H1 (cell line): ENCODE measurements around the gene RHOT1. TPM values are rescaled to one million over a fixed set of nuclear protein-coding genes. Genes with fewer than 3 reads are reported as not detected.

Experiments
- CTCF ChIA-PET: fragments of 300-600 bp; sonication (Branson Sonifier 250); formaldehyde crosslinking; loops from one replicate; lab custom pipeline; 2021; ENCODE audit not compliant: partially characterized antibody; lab: Charles Lee
- POLR2A ChIA-PET: fragments of 300-600 bp; sonication (Branson Sonifier 250); formaldehyde crosslinking; loops from one replicate; lab custom pipeline; 2021; ENCODE audit warnings: inconsistent platforms; ENCODE audit not compliant: partially characterized antibody; lab: Charles Lee
- DNase-seq, 2 experiments: peaks; one replicate each; pipeline versions ENCODE4 v3.0.0 to v3.0.0-alpha.2; 2010 to 2022; ENCODE audit warnings: low spot score in 2 of 2, low read depth in 1 of 2, mixed read lengths in 1 of 2
- FAIRE-seq: peaks from 2 replicates; lab custom pipeline; 2011; peaks lifted over from hg19 to GRCh38; lab: Jason Lieb, UNC
- H2AFZ ChIP-seq: 2 replicates; pipeline ENCODE4 v1.8.1; 2012; ENCODE audit warnings: low read length, inconsistent platforms
- H2AK5ac ChIP-seq: 2 replicates; pipeline ENCODE4 v1.6.1; 2013; ENCODE audit warnings: low read depth, low read length
- H2BK120ac ChIP-seq: replicated peaks from 2 replicates; pipeline ENCODE3; 2013; ENCODE audit warnings: low read depth, low read length, inconsistent platforms
- H2BK12ac ChIP-seq: 2 replicates; pipeline ENCODE4 v1.6.1; 2013; ENCODE audit warnings: low read depth, low read length
- H2BK15ac ChIP-seq: 2 replicates; pipeline ENCODE4 v1.6.1; 2013; ENCODE audit warnings: low read length
- H2BK20ac ChIP-seq: 2 replicates; pipeline ENCODE4 v1.6.1; 2013; ENCODE audit warnings: low read length
- H2BK5ac ChIP-seq: 2 replicates; pipeline ENCODE4 v1.6.1; 2013; ENCODE audit warnings: low read depth, low read length
- H3K14ac ChIP-seq: 2 replicates; pipeline ENCODE4 v1.6.1; 2013; ENCODE audit warnings: inconsistent platforms; ENCODE audit not compliant: insufficient read length
- H3K18ac ChIP-seq: 2 replicates; pipeline ENCODE4 v1.6.1; 2013; ENCODE audit warnings: low read length; ENCODE audit errors: extremely low read depth
- H3K23ac ChIP-seq: 2 replicates; pipeline ENCODE4 v1.6.1; 2013; ENCODE audit warnings: inconsistent platforms; ENCODE audit not compliant: insufficient read length
- H3K23me2 ChIP-seq: 2 replicates; pipeline ENCODE4 v1.6.1; 2013; ENCODE audit warnings: low read depth, low read length
- H3K27ac ChIP-seq: 2 replicates; pipeline ENCODE4 v1.6.1; 2011; ENCODE audit warnings: low read depth, low read length, inconsistent platforms
- H3K27me3 ChIP-seq, 4 experiments: replicated peaks in 1 of 4; 1 replicate in 1 of 4; 2 replicates in 3 of 4; pipeline versions ENCODE4 v1.6.1 to v1.8.1; 2011 to 2013; ENCODE audit warnings: low read length in 3 of 4, mild to moderate bottlenecking in 3 of 4, inconsistent platforms in 2 of 4, mixed read lengths in 2 of 4, moderate library complexity in 1 of 4; ENCODE audit not compliant: control insufficient read depth in 3 of 4, insufficient read depth in 3 of 4; ENCODE audit errors: extremely low read depth in 1 of 4
- H3K36me3 ChIP-seq, 4 experiments: 2 replicates each; pipeline versions ENCODE4 v1.6.1 to v1.8.1; 2011 to 2013; ENCODE audit warnings: mild to moderate bottlenecking in 4 of 4, low read length in 3 of 4, moderate library complexity in 2 of 4, control low read depth in 1 of 4, inconsistent platforms in 1 of 4; ENCODE audit not compliant: insufficient read depth in 4 of 4, control insufficient read depth in 2 of 4
- H3K4ac ChIP-seq: replicated peaks from 2 replicates; pipeline ENCODE3; 2013; ENCODE audit warnings: low read length, low read depth, mixed read lengths, inconsistent platforms; ENCODE audit not compliant: insufficient read length
- H3K4me1 ChIP-seq, 4 experiments: replicated peaks in 1 of 4; 1 replicate in 1 of 4; 2 replicates in 3 of 4; pipeline versions ENCODE4 v1.6.1 to v1.8.1; 2011 to 2013; ENCODE audit warnings: low read length in 3 of 4, inconsistent platforms in 2 of 4, mixed read lengths in 1 of 4; ENCODE audit not compliant: insufficient read depth in 4 of 4, control insufficient read depth in 3 of 4
- H3K4me2 ChIP-seq, 2 experiments: 2 replicates each; pipeline versions ENCODE4 v1.6.1 to v1.8.1; 2011 to 2013; ENCODE audit warnings: low read depth in 2 of 2, low read length in 2 of 2, control low read depth in 1 of 2, inconsistent platforms in 1 of 2, mild to moderate bottlenecking in 1 of 2; ENCODE audit not compliant: insufficient read depth in 1 of 2
- H3K4me3 ChIP-seq, 4 experiments: fragments of 200-600, 300-600 bp in 1 of 4; sonication (generic), shearing (Covaris generic), sonication (Bioruptor Twin) in 1 of 4; 2 replicates each; pipeline versions ENCODE4 v1.5.1 to v1.8.1; 2011 to 2016; ENCODE audit warnings: low read length in 4 of 4, low read depth in 3 of 4, control low read depth in 2 of 4, inconsistent platforms in 2 of 4, mild to moderate bottlenecking in 2 of 4, mixed read lengths in 1 of 4, moderate library complexity in 1 of 4; ENCODE audit not compliant: insufficient read depth in 2 of 4; ENCODE audit errors: extremely low read depth in 1 of 4
- H3K56ac ChIP-seq: replicated peaks from 2 replicates; pipeline ENCODE3; 2013; ENCODE audit warnings: low read depth, mild to moderate bottlenecking, mixed read lengths, low read length, inconsistent platforms; ENCODE audit not compliant: insufficient read length
- H3K79me1 ChIP-seq: 2 replicates; pipeline ENCODE4 v1.6.1; 2013; ENCODE audit warnings: low read depth, low read length, control low read depth
- H3K79me2 ChIP-seq, 2 experiments: 2 replicates each; pipeline versions ENCODE4 v1.6.1 to v1.8.1; 2012 to 2013; ENCODE audit warnings: low read length in 2 of 2, mild to moderate bottlenecking in 2 of 2, inconsistent platforms in 1 of 2; ENCODE audit not compliant: insufficient read depth in 2 of 2, control insufficient read depth in 1 of 2
- H3K9ac ChIP-seq, 4 experiments: replicated peaks in 1 of 4; 1 replicate in 1 of 4; 2 replicates in 3 of 4; pipeline versions ENCODE4 v1.6.1 to v1.8.1; 2011 to 2013; ENCODE audit warnings: low read depth in 3 of 4, low read length in 3 of 4, control low read depth in 2 of 4, mild to moderate bottlenecking in 2 of 4, moderate library complexity in 2 of 4, inconsistent platforms in 1 of 4; ENCODE audit errors: extremely low read depth in 1 of 4
- H3K9me3 ChIP-seq, 2 experiments: 2 replicates each; pipeline versions ENCODE4 v1.6.1 to v1.8.1; 2012 to 2013; ENCODE audit warnings: mild to moderate bottlenecking in 2 of 2, moderate library complexity in 2 of 2, control low read depth in 1 of 2, inconsistent platforms in 1 of 2, low read depth in 1 of 2, low read length in 1 of 2, mixed read lengths in 1 of 2; ENCODE audit not compliant: insufficient read depth in 2 of 2
- H4K20me1 ChIP-seq, 2 experiments: replicated peaks in 1 of 2; 2 replicates each; pipeline versions ENCODE3 to v1.8.1; 2011 to 2013; ENCODE audit warnings: inconsistent platforms in 2 of 2, low read length in 2 of 2, mild to moderate bottlenecking in 1 of 2; ENCODE audit not compliant: insufficient read depth in 2 of 2, control insufficient read depth in 1 of 2
- H4K5ac ChIP-seq: 2 replicates; pipeline ENCODE4 v1.6.1; 2013; ENCODE audit warnings: low read length, low read depth, mixed read lengths, inconsistent platforms; ENCODE audit not compliant: insufficient read length
- H4K8ac ChIP-seq: 2 replicates; pipeline ENCODE4 v1.8.0; 2013; ENCODE audit warnings: mild to moderate bottlenecking, moderate library complexity, low read length, inconsistent platforms; ENCODE audit not compliant: insufficient read depth; ENCODE audit errors: extremely low read depth
- H4K91ac ChIP-seq: replicated peaks from 2 replicates; pipeline ENCODE3; 2013; ENCODE audit warnings: low read length, mixed read lengths, inconsistent platforms; ENCODE audit not compliant: insufficient read length
- CTCF ChIP-seq, 3 experiments: IDR thresholded peaks; 1 replicate in 2 of 3; 2 replicates in 1 of 3; pipeline versions ENCODE4 v1.5.1 to v1.6.1; 2011; ENCODE audit warnings: low read length in 3 of 3, mild to moderate bottlenecking in 3 of 3, inconsistent platforms in 2 of 3, low read depth in 1 of 3, moderate library complexity in 1 of 3; ENCODE audit not compliant: insufficient read depth in 1 of 3; ENCODE audit errors: control extremely low read depth in 1 of 3
- YY1 ChIP-seq: IDR thresholded peaks from 2 replicates; pipeline ENCODE4 v1.6.1; 2011; ENCODE audit warnings: low read depth, mild to moderate bottlenecking, low read length
- WGBS, 2 experiments: shearing (Covaris generic) in 1 of 2; methylation state at CpG; one replicate each; pipeline versions ENCODE4 v1.1.6 to v1.1.7; 2013 to 2015; ENCODE audit warnings: low lambda C conversion rate in 2 of 2, mixed read lengths in 2 of 2, inconsistent platforms in 1 of 2, low coverage in 1 of 2, missing lambda C conversion rate in 1 of 2; ENCODE audit not compliant: insufficient replicate concordance in 2 of 2, insufficient coverage in 1 of 2, insufficient read length in 1 of 2; ENCODE audit errors: extremely low coverage in 1 of 2, missing lambda C conversion rate in 1 of 2; 5-methylcytosine and 5-hydroxymethylcytosine counted together
- polyA plus RNA-seq, 7 experiments: library from polyadenylated mRNA; depleted of rRNA in 3 of 7; stranded (reverse) in 5 of 7; unstranded in 2 of 7; fragments of >200 nt in 5 of 7; fragments of 200-250 nt in 2 of 7; gene quantifications; 1 replicate in 5 of 7; 2 replicates in 1 of 7; 4 replicates in 1 of 7; pipeline versions ENCODE4 v1.2.1 to v1.2.3, GENCODE V29; 2011 to 2013; ENCODE audit warnings: missing spikeins in 2 of 7, mixed read lengths in 2 of 7
- total RNA-seq: library from RNA; stranded (reverse); fragmentation: NEBNext Ultra II Directional; extraction: Animal tissue kit (Norgen Biotek cat#: 25700); gene quantifications from 2 replicates; pipeline ENCODE4 v1.2.1, GENCODE V29; 2021

RHOT1 gene
- total and polyA plus RNA-seq, 2 of the 8 experiments (the other 6 are each of a cell fraction or from before 2014, with no cell fraction given): 34.2 to 38.2 TPM

- H3K9me3 ChIP-seq: no peaks in the 10 kb centered on the region
- ChIA-PET POLR2A (interaction anchor here (0.9 to 1.3 kb wide), 2 partner anchors 16 to 21 kb away, joined by 3 read pairs; no protein-coding TSS in a partner anchor), CTCF (interaction anchor here (1.0 to 1.5 kb wide), 4 partner anchors 8 to 138 kb away, joined by 3 to 5 read pairs (median 3); partner anchors contain the start of gene LRRC37B)
- no peak overlapping the region for H2BK15ac ChIP-seq
- H3K23ac ChIP-seq: no peak overlapping the region
- H3K14ac ChIP-seq: no peak overlapping the region
- no peak overlapping the region for H3K9ac ChIP-seq
- H3K79me2 ChIP-seq: no peaks in the 10 kb centered on the region
- H2BK5ac ChIP-seq: no peak overlapping the region
- no peak overlapping the region for H3K18ac ChIP-seq
- DNase-seq: peak in 1 of 2 experiments; percentile 39
- H3K4me1 ChIP-seq: peaks cover 0 to 2% (median 0%) of the 10 kb centered on the region in 4 experiments; a peak in 2 of 7 replicates
- H3K27me3 ChIP-seq: no peaks in the 10 kb centered on the region
- no peak overlapping the region for H4K5ac ChIP-seq
- H4K8ac ChIP-seq: no peak overlapping the region
- no peak for TF ChIP-seq YY1
- peak in 1 of 3 experiments; percentile 12; a peak in 1 of 4 replicates for TF ChIP-seq CTCF (IDR thresholded peaks at IDR 0.05; ENCODE audit: control extremely low read depth in 1 of 3, insufficient read depth in 1 of 3, low read depth in 1 of 3, low read length in 3 of 3)
- TF ChIP-seq, all 59 proteins: peak for 1
- no peak for FAIRE-seq
- Histone ChIP-seq H3K4me2 (no peak overlapping the region), H4K91ac (no peak overlapping the region), H3K56ac (no peak overlapping the region), H3K4ac (no peak overlapping the region), H3K27ac (no peak overlapping the region), H2AFZ (no peak overlapping the region), H4K20me1 (peaks cover 0 to 1% of the 10 kb centered on the region in 2 experiments), H2BK20ac (no peak overlapping the region), H3K23me2 (no peaks in the 10 kb centered on the region), H2BK120ac (no peak overlapping the region), H3K36me3 (no peaks in the 10 kb centered on the region), H2BK12ac (no peak overlapping the region), H3K4me3 (no peak overlapping the region), H3K79me1 (no peaks in the 10 kb centered on the region), H2AK5ac (no peak overlapping the region)
- WGBS, 2 experiments: 74% methylated on average over 8 of the region's 8 CpGs; no CpG with 5 or more reads in 1 of the 2 experiments
These were observed 24.9 kb upstream of the RHOT1 start for GRCh38 chr17:32117399-32117798.
